Sigmoid colon (tissue), 7 donors: ENCODE results near the gene JPH2. TPM values are rescaled to one million over a fixed set of nuclear protein-coding genes. Genes with fewer than 3 reads are reported as not detected.

Experiments used
- DNase-seq: peaks from one replicate; pipeline ENCODE4 v3.0.0-alpha.2; 2019
- H3K27ac ChIP-seq, 4 donors: fragments of 200-600 bp; sonication (generic); one replicate each; pipeline ENCODE4 v1.5.1; 2016 to 2019; ENCODE audit warnings: mild to moderate bottlenecking in 1 of 4
- H3K27me3 ChIP-seq, 3 donors: fragments of 200-600 bp; sonication (generic); one replicate each; pipeline ENCODE4 v1.5.1; 2019; ENCODE audit warnings: mild to moderate bottlenecking in 1 of 3
- H3K36me3 ChIP-seq, 4 donors: fragments of 200-600 bp; sonication (generic); one replicate each; pipeline ENCODE4 v1.5.1; 2016 to 2019
- H3K4me1 ChIP-seq, 4 donors: fragments of 200-600 bp; sonication (generic); one replicate each; pipeline ENCODE4 v1.5.1; 2017 to 2019
- H3K4me3 ChIP-seq, 4 donors: fragments of 200-600 bp; sonication (generic); one replicate each; pipeline ENCODE4 v1.5.1; 2017 to 2019; ENCODE audit warnings: mild to moderate bottlenecking in 2 of 4, moderate library complexity in 1 of 4
- H3K9me3 ChIP-seq, 4 donors: fragments of 200-600 bp in 3 of 4; sonication (generic) in 3 of 4; one replicate each; pipeline versions ENCODE4 v1.5.1 to v1.6.1; 2013 to 2019
- CTCF ChIP-seq, 4 experiments: fragments of 450-650 bp in 3 of 4; fragments of 200-600 bp in 1 of 4; IDR thresholded peaks; one replicate each; pipeline ENCODE4 v1.5.1; 2016 to 2019; ENCODE audit warnings: antibody characterized with exemption in 4 of 4, mild to moderate bottlenecking in 3 of 4, moderate library complexity in 2 of 4
- EP300 ChIP-seq, 4 donors: sonication (generic); formaldehyde crosslinking; IDR thresholded peaks; one replicate each; pipeline ENCODE4 v1.6.1; 2017; ENCODE audit warnings: antibody characterized with exemption in 4 of 4
- POLR2A ChIP-seq, 2 donors: fragments of 450-650 bp; IDR thresholded peaks; one replicate each; pipeline ENCODE4 v1.6.1; 2016; ENCODE audit warnings: antibody characterized with exemption in 2 of 2, mild to moderate bottlenecking in 2 of 2, moderate library complexity in 2 of 2
- POLR2AphosphoS5 ChIP-seq, 4 donors: sonication (generic); formaldehyde crosslinking; IDR thresholded peaks; one replicate each; pipeline ENCODE4 v1.6.1; 2017; ENCODE audit warnings: antibody characterized with exemption in 4 of 4
- WGBS, 2 donors: extraction: QIAGEN DNeasy Blood & Tissue Kit; methylation state at CpG; one replicate each; pipeline ENCODE4 v1.1.7; 2013; 5-methylcytosine and 5-hydroxymethylcytosine counted together
- intact Hi-C: fragments of 100-400 bp; cut with DNase I; formaldehyde crosslinking; loops from one replicate; pipeline ENCODE4 v1.15.1; 2023
- polyA plus RNA-seq, 3 donors: library from polyadenylated mRNA; stranded (reverse); fragments of 200-250 nt; gene quantifications; one replicate each; pipeline ENCODE4 v1.2.3, GENCODE V29; 2013
- total RNA-seq, 4 donors: library from RNA; depleted of rRNA; stranded (reverse); fragments of >200 nt; gene quantifications; one replicate each; pipeline ENCODE4 v1.1.0, GENCODE V29; 2016
- donor health status: healthy with polysubstance abuse.
- donor health status: Bipolar disorder and iron deficiency.
- donor health status: healthy.

JPH2 gene
- total and polyA plus RNA-seq, 7 donors, result 0.23 to 166 (median 52.0) TPM

DNA sequence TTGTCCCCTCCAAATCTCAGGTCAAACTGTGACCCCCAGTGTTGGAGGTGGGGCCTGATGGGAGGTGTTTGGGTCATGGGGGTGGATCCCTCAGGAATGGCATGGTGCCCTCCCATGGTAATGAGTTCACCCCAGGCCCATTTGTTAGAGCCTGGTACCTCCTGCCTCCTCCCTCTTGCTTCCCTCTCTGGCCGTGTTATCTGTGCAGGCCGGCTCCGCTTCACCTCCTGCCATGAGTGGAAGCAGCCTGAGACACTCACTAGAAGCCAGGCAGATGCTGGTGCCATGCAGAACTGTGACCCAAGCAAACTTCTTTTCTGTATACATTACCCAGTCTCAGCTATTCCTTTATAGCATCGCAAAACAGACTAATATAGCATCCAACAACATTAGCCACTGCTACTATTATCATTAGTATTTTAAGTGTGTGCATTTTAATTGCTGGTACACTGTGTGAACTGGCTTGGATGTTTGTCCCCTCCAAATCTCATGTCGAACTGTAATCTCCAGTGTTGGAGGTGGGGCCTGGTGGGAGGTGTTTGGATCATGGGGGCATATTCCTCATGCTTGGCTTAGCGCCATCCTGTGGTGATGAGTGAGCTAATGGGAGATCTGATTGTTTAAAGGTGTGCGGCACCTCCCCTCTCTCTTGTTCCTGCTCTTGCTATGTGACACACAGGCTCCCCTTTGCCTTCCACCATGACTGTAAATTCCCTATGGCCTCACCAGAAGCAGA, 35.8 kb upstream of the JPH2 start:
- Histone ChIP-seq H3K36me3 (no peaks in the 10 kb centered on the region), H3K9me3 (no peaks in the 10 kb centered on the region), H3K4me1 (peaks cover 0 to 9% (median 0%) of the 10 kb centered on the region in 4 donors), H3K27ac (no peak overlapping the region), H3K27me3 (no peaks in the 10 kb centered on the region), H3K4me3 (no peak overlapping the region)
- DNase-seq, result no peak
- 33 to 68% methylated on average over 7 of the region's 7 CpGs for WGBS, 2 donors
- intact Hi-C loops, result no loop called here
- TF ChIP-seq CTCF (IDR thresholded peaks at IDR 0.05) (no peak), POLR2A (IDR thresholded peaks at IDR 0.05) (no peak), POLR2AphosphoS5 (IDR thresholded peaks at IDR 0.05) (no peak), EP300 (IDR thresholded peaks at IDR 0.05) (no peak)

- H3K9me3 ChIP-seq, result no peaks in the 10 kb centered on the region
- DNase-seq, result no peak
- intact Hi-C loops, result no loop called here
- H3K27ac ChIP-seq, result no peak overlapping the region
- 95 to 96% methylated on average over 5 of the region's 5 CpGs for whole genome bisulfite sequencing, 2 donors
- no peaks in the 10 kb centered on the region for H3K27me3 ChIP-seq
- H3K36me3 ChIP-seq, result no peaks in the 10 kb centered on the region
- peaks cover 0 to 16% (median 0%) of the 10 kb centered on the region in 4 donors for H3K4me1 ChIP-seq
- no peak overlapping the region for H3K4me3 ChIP-seq
- no peak for TF ChIP-seq EP300 (IDR thresholded peaks at IDR 0.05)
Measured at GRCh38 chr20:44222027-44222426, 35.0 kb upstream of the JPH2 start.

DNA sequence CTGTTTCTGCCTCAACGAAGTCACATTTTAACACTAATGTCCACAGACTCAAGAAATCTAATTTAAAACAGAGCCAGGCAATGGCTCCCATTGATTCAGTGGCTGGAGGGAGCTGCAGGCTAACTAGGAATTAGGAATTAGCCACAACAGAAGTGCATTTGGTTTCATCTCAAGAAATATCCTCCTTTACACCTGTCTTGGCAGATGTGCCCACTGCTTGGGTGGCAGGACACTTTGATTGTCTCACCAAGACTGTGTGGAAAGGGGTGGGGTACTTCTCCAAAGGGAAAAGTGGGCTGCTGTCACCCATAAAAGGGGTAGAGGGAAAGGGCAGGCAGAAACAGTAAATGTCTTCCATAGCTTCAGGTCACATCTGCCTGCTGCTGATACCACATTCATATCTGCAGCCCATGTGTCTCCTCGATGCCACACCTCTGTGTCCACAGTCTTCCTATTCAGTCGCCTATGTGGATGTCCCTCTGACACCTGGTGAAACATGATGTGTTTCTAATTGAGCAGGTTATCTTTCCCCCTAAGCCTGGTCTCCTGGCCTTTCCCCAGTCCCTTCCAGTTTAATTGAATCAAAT, 34.5 kb upstream of the JPH2 start:
- no peaks in the 10 kb centered on the region for H3K36me3 ChIP-seq
- TF ChIP-seq EP300 (IDR thresholded peaks at IDR 0.05) (no peak), POLR2A (IDR thresholded peaks at IDR 0.05) (no peak)
- peaks cover 0 to 17% (median 0%) of the 10 kb centered on the region in 4 donors for H3K4me1 ChIP-seq
- H3K27me3 ChIP-seq, result no peaks in the 10 kb centered on the region
- 40 to 75% methylated on average over 3 of the region's 3 CpGs for WGBS, 2 donors
- H3K4me3 ChIP-seq, result no peak overlapping the region
- H3K27ac ChIP-seq, result no peak overlapping the region
- no peak for DNase-seq
- intact Hi-C loops, result no loop called here
- H3K9me3 ChIP-seq, result no peaks in the 10 kb centered on the region

- H3K4me3 ChIP-seq, result no peak overlapping the region
- no peaks in the 10 kb centered on the region for H3K36me3 ChIP-seq
- DNase-seq, result no peak
- H3K27me3 ChIP-seq, result no peaks in the 10 kb centered on the region
- H3K9me3 ChIP-seq, result no peaks in the 10 kb centered on the region
- no peak overlapping the region for H3K27ac ChIP-seq
- TF ChIP-seq POLR2A (IDR thresholded peaks at IDR 0.05) (no peak), POLR2AphosphoS5 (IDR thresholded peaks at IDR 0.05) (no peak), EP300 (IDR thresholded peaks at IDR 0.05) (no peak), CTCF (IDR thresholded peaks at IDR 0.05) (no peak)
- WGBS, 2 donors, result 41 to 76% methylated on average over 6 of the region's 6 CpGs
- intact Hi-C loops, result loop anchor here (10.0 kb wide), 5 partner anchors 165 to 765 kb away; partner anchors contain the start of genes ADA, SRSF6 and TTPAL
- H3K4me1 ChIP-seq, result peaks cover 0 to 22% (median 3%) of the 10 kb centered on the region in 4 donors
Measured at GRCh38 chr20:44219791-44220190, 32.8 kb upstream of the JPH2 start.

DNA sequence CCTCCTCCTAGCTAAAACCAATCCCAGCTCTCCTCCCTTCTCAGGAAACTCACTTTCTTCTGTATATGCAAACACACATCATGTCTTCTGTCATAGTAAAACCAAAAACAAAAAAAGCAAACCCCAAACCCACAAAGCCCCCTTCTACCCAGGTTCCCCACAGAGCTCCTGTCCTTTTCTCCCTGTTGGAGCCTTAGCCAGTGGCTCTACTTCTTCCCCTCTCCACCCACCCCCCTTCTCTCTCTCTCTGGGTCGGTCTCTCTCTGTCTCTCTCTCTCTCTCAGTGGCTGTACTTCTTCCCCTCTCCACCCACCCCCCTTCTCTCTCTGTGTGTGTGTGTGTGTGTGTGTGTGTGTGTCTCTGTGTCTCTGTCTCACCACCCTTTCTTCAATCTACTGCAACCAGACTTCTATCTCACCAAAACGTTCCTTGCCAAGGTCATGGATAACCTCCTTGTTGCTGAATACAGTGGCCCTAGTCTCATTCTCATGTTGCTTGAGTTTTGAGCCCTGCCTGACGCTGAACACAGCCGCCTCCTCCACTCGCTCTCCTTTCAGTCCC, 32.3 kb upstream of the JPH2 start:
- TF ChIP-seq EP300 (IDR thresholded peaks at IDR 0.05), result no peak
- TF ChIP-seq POLR2A (IDR thresholded peaks at IDR 0.05), result no peak
- TF ChIP-seq CTCF (IDR thresholded peaks at IDR 0.05), result no peak
- TF ChIP-seq POLR2AphosphoS5 (IDR thresholded peaks at IDR 0.05), result no peak
- intact Hi-C loops, result loop anchor here (10.0 kb wide), 5 partner anchors 166 to 764 kb away; partner anchors contain the start of genes ADA, SRSF6 and TTPAL
- Histone ChIP-seq H3K4me1 (peaks cover 0 to 22% (median 3%) of the 10 kb centered on the region in 4 donors), H3K27ac (no peak overlapping the region), H3K27me3 (no peaks in the 10 kb centered on the region), H3K36me3 (no peaks in the 10 kb centered on the region), H3K4me3 (no peak overlapping the region), H3K9me3 (no peaks in the 10 kb centered on the region)
- 53 to 56% methylated on average over 5 of the region's 5 CpGs for WGBS, 2 donors
- no peak for DNase-seq
